Endodermal cell (in vitro differentiated cells): ENCODE data around the gene BRWD1. TPM values are rescaled to one million over a fixed set of nuclear protein-coding genes. Genes with fewer than 3 reads are reported as not detected.

Experiments used
- DNase-seq: peaks from one replicate; pipeline ENCODE4 v3.0.0-alpha.2; 2017
- H3K27ac ChIP-seq: 2 replicates; pipeline ENCODE4 v1.5.1; 2013; ENCODE audit warnings: mild to moderate bottlenecking, low read depth, low read length, moderate library complexity
- H3K27me3 ChIP-seq: 2 replicates; pipeline ENCODE4 v1.6.1; 2013; ENCODE audit warnings: mild to moderate bottlenecking, low read length, moderate library complexity; ENCODE audit not compliant: insufficient read depth, control insufficient read depth, poor library complexity, severe bottlenecking
- H3K36me3 ChIP-seq: 2 replicates; pipeline ENCODE4 v1.7.0; 2013; ENCODE audit warnings: mild to moderate bottlenecking, low read length, moderate library complexity; ENCODE audit not compliant: control insufficient read depth, insufficient read depth
- H3K4me1 ChIP-seq: one replicate; pipeline ENCODE4 v1.7.0; 2013; ENCODE audit warnings: low read length; ENCODE audit not compliant: control insufficient read depth, insufficient read depth
- H3K4me3 ChIP-seq: 2 replicates; pipeline ENCODE4 v1.5.1; 2013; ENCODE audit warnings: mild to moderate bottlenecking, low read length, moderate library complexity
- H3K9ac ChIP-seq: 2 replicates; pipeline ENCODE4 v1.6.1; 2013; ENCODE audit warnings: mild to moderate bottlenecking, low read length, moderate library complexity; ENCODE audit not compliant: poor library complexity, severe bottlenecking; ENCODE audit errors: extremely low read depth
- H3K9me3 ChIP-seq: 2 replicates; pipeline ENCODE4 v1.6.1; 2013; ENCODE audit warnings: mild to moderate bottlenecking, low read length, moderate library complexity; ENCODE audit not compliant: control insufficient read depth
- H3K27ac Mint-ChIP-seq: 2 replicates; pipeline ENCODE4 v1.8.0; 2020; ENCODE audit warnings: mixed read lengths
- H3K27me3 Mint-ChIP-seq: 2 replicates; pipeline ENCODE4 v1.8.0; 2021; ENCODE audit warnings: mild to moderate bottlenecking, mixed read lengths; ENCODE audit not compliant: insufficient read depth
- H3K36me3 Mint-ChIP-seq: 2 replicates; pipeline ENCODE4 v1.8.0; 2020; ENCODE audit warnings: low read depth, mixed read lengths
- H3K4me1 Mint-ChIP-seq: 2 replicates; pipeline ENCODE4 v1.8.0; 2020; ENCODE audit warnings: mixed read lengths
- H3K4me3 Mint-ChIP-seq: 2 replicates; pipeline ENCODE4 v1.8.0; 2020; ENCODE audit warnings: mild to moderate bottlenecking, moderate library complexity, mixed read lengths
- H3K9me3 Mint-ChIP-seq: 2 replicates; pipeline ENCODE4 v1.8.0; 2020; ENCODE audit warnings: mild to moderate bottlenecking, mixed read lengths
- CTCF ChIP-seq: fragments of 200-600 bp; sonication (generic); conservative IDR thresholded peaks from 2 replicates; pipeline ENCODE4 v1.5.0; 2021; ENCODE audit warnings: antibody characterized with exemption, mild to moderate bottlenecking
- WGBS, 2 experiments: methylation state at CpG; one replicate each; pipeline versions ENCODE4 v1.1.5 to v1.1.7; 2013; ENCODE audit warnings: missing lambda C conversion rate in 2 of 2, mixed read lengths in 1 of 2; ENCODE audit not compliant: insufficient coverage in 1 of 2, insufficient read length in 1 of 2; 5-methylcytosine and 5-hydroxymethylcytosine counted together
- total RNA-seq, 2 donors: library from RNA; stranded (reverse); fragmentation: NEBNext Ultra II Directional in 1 of 2; extraction: Animal tissue kit (Norgen Biotek cat#: 25700) in 1 of 2; gene quantifications; 2 replicates in 1 of 2; 3 replicates in 1 of 2; pipeline ENCODE4 v1.2.1, GENCODE V29; 2021

The BRWD1 gene
- total RNA-seq, 2 donors from 2014 or later, result 64.7 to 76.1 TPM

GRCh38 chr21:39155578-39155977, 157.9 kb downstream of the BRWD1 start:
- peaks cover 3% of the 10 kb centered on the region for H3K36me3 Mint-ChIP-seq
- H3K27me3 Mint-ChIP-seq, result no peaks in the 10 kb centered on the region
- H3K4me1 Mint-ChIP-seq, result no peaks in the 10 kb centered on the region

GRCh38 chr21:39153842-39154241, 159.6 kb downstream of the BRWD1 start:
- 87 to 100% methylated on average over 2 of the region's 2 CpGs for WGBS, 2 experiments
- DNase-seq, result no peak
- H3K4me1 ChIP-seq, result no peaks in the 10 kb centered on the region
- peaks cover 14% of the 10 kb centered on the region for H3K9me3 Mint-ChIP-seq
- no peak overlapping the region for H3K27ac ChIP-seq
- no peaks in the 10 kb centered on the region for H3K27me3 Mint-ChIP-seq
- TF ChIP-seq CTCF, result no peak
- no peak overlapping the region for H3K4me3 ChIP-seq
- no peak overlapping the region for H3K9ac ChIP-seq
- no peaks in the 10 kb centered on the region for H3K36me3 ChIP-seq
- no peak overlapping the region for H3K27ac Mint-ChIP-seq
- H3K4me1 Mint-ChIP-seq, result no peaks in the 10 kb centered on the region
- no peaks in the 10 kb centered on the region for H3K9me3 ChIP-seq
- peaks cover 3% of the 10 kb centered on the region for H3K36me3 Mint-ChIP-seq
- no peak overlapping the region for H3K4me3 Mint-ChIP-seq
- H3K27me3 ChIP-seq, result no peaks in the 10 kb centered on the region

More at GRCh38 chr21:39155578-39155977, 157.9 kb downstream of the BRWD1 start:
- H3K27ac ChIP-seq, result no peak overlapping the region
- no peak overlapping the region for H3K9ac ChIP-seq
- no peak overlapping the region for H3K4me3 Mint-ChIP-seq
- H3K4me3 ChIP-seq, result no peak overlapping the region
- H3K27ac Mint-ChIP-seq, result no peak overlapping the region
- DNase-seq, result no peak
- 95 to 100% methylated on average over 2 of the region's 2 CpGs for whole genome bisulfite sequencing, 2 experiments
- peaks cover 14% of the 10 kb centered on the region for H3K9me3 Mint-ChIP-seq
- H3K36me3 ChIP-seq, result no peaks in the 10 kb centered on the region
- no peaks in the 10 kb centered on the region for H3K9me3 ChIP-seq
- H3K4me1 ChIP-seq, result peaks cover 3% of the 10 kb centered on the region
- TF ChIP-seq CTCF, result no peak
- no peaks in the 10 kb centered on the region for H3K27me3 ChIP-seq

GRCh38 chr21:39153373-39153772, 160.1 kb downstream of the BRWD1 start:
- no peaks in the 10 kb centered on the region for H3K27me3 Mint-ChIP-seq
- TF ChIP-seq CTCF, result peak; percentile 83
- Histone ChIP-seq H3K4me3 (no peak overlapping the region), H3K27ac (no peak overlapping the region), H3K36me3 (no peaks in the 10 kb centered on the region), H3K9ac (no peak overlapping the region), H3K27me3 (no peaks in the 10 kb centered on the region), H3K4me1 (no peaks in the 10 kb centered on the region), H3K9me3 (no peaks in the 10 kb centered on the region)
- no peaks in the 10 kb centered on the region for H3K4me1 Mint-ChIP-seq
- H3K36me3 Mint-ChIP-seq, result peaks cover 3% of the 10 kb centered on the region
- H3K4me3 Mint-ChIP-seq, result no peak overlapping the region
- no peak overlapping the region for H3K27ac Mint-ChIP-seq
- peak; percentile 62 for DNase-seq
- 97 to 100% methylated on average over 1 to 2 of the region's 2 CpGs for WGBS, 2 experiments
- peaks cover 14% of the 10 kb centered on the region for H3K9me3 Mint-ChIP-seq
